Measurements from ENCODE around the gene GDPD5. TPM values are rescaled to one million over a fixed set of nuclear protein-coding genes. Genes with fewer than 3 reads are reported as not detected.
A peak's percentile ranks its signal among the peaks of the same experiment; 100 is the strongest.

The GDPD5 gene
- total and polyA plus RNA-seq, 9 of the 15 experiments (the other 6 are each of a cell fraction or from before 2014, with no cell fraction given), result 0.32 to 27.3 (median 8.0) TPM

- TF ChIP-seq, protein P1, sequence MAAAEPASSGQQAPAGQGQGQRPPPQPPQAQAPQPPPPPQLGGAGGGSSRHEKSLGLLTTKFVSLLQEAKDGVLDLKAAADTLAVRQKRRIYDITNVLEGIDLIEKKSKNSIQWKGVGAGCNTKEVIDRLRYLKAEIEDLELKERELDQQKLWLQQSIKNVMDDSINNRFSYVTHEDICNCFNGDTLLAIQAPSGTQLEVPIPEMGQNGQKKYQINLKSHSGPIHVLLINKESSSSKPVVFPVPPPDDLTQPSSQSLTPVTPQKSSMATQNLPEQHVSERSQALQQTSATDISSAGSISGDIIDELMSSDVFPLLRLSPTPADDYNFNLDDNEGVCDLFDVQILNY (CRISPR knock-in tag; IDR thresholded peaks at IDR 0.05), result 0 out of 2 replicates have a peak, but pooled peaks have one; percentile 32
- TF ChIP-seq POLR2AphosphoS5 (IDR thresholded peaks at IDR 0.05; ENCODE audit: control insufficient read depth, insufficient read depth, low read depth, low read length), result peak; percentile 59; the same call in 1 of the 2 replicates
- TF ChIP-seq, protein P2, sequence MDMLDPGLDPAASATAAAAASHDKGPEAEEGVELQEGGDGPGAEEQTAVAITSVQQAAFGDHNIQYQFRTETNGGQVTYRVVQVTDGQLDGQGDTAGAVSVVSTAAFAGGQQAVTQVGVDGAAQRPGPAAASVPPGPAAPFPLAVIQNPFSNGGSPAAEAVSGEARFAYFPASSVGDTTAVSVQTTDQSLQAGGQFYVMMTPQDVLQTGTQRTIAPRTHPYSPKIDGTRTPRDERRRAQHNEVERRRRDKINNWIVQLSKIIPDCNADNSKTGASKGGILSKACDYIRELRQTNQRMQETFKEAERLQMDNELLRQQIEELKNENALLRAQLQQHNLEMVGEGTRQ (CRISPR knock-in tag; IDR thresholded peaks at IDR 0.05), result no peak
Measured at GRCh38 chr11:75403983-75404658, 121.6 kb downstream of the GDPD5 start (continued).

- Histone ChIP-seq H3K27ac (ENCODE audit: extremely low read depth, low read depth, low read length) (peak overlapping the region; percentile 52), H2AFZ (ENCODE audit: low read depth, low read length) (no peak overlapping the region), H3K9me3 (replicated peaks; ENCODE audit: control insufficient read depth, insufficient read depth, low read depth, low read length) (no peaks in the 10 kb centered on the region), H3K4me1 (replicated peaks in 1 of 2; ENCODE audit: control insufficient read depth in 2 of 2, insufficient read depth in 2 of 2, low read length in 2 of 2) (peaks cover 17 to 43% of the 10 kb centered on the region in 2 experiments; a peak in 3 of 5 replicates), H3K9ac (ENCODE audit: insufficient read depth in 1 of 2, low read depth in 2 of 2, low read length in 2 of 2) (peak overlapping the region; percentile 13 to 100; a peak in 1 of 4 replicates), H3K4me3 (peak overlapping the region; percentile 91; the same call in 1 of the 2 replicates), H3K9me1 (ENCODE audit: control insufficient read depth, insufficient read depth, low read length) (peaks cover 21% of the 10 kb centered on the region), H3K4me2 (ENCODE audit: insufficient read depth, low read length) (peak overlapping the region; percentile 98), H3K36me3 (ENCODE audit: control insufficient read depth, insufficient read depth, low read length) (peaks cover 84% of the 10 kb centered on the region), H3K27me3 (ENCODE audit: control insufficient read depth in 2 of 2, insufficient read depth in 2 of 2, low read length in 2 of 2) (no peaks in the 10 kb centered on the region), H3K79me2 (ENCODE audit: control insufficient read depth, insufficient read depth, low read length) (peaks cover 85% of the 10 kb centered on the region), H4K20me1 (replicated peaks; ENCODE audit: control insufficient read depth, insufficient read depth, low read length) (peaks cover 76% of the 10 kb centered on the region)
- ATAC-seq (no peak), FAIRE-seq (no peak), DNase-seq (ENCODE audit: extremely low read depth in 1 of 4, low spot score in 3 of 4) (no peak)
- in situ Hi-C loops (cut with MboI) (no loop called here), intact Hi-C loops (cut with micrococcal nuclease) (no loop called here)
- ChIA-PET POLR2A (interaction anchor here (0.8 to 4.0 kb wide), 12 partner anchors 11 to 161 kb away, joined by 3 to 33 read pairs (median 4); no protein-coding TSS in a partner anchor), CTCF (ENCODE audit: low intra/inter-chr PET ratio) (no interaction called here)
- no TSS peak for BruUV-seq (replicated peaks)
- TF ChIP-seq ZNF316 (IDR thresholded peaks at IDR 0.05), result peak; percentile 48; the same call in 1 of the 2 replicates
- TF ChIP-seq RBFOX2 (IDR thresholded peaks at IDR 0.05; ENCODE audit: low read depth, low read length), result peak; percentile 28; the same call in 1 of the 2 replicates
- TF ChIP-seq SRSF3 (IDR thresholded peaks at IDR 0.05; ENCODE audit: insufficient read depth, low read length), result no peak
- TF ChIP-seq C11orf30 (IDR thresholded peaks at IDR 0.05; ENCODE audit: low read depth), result peak; percentile 21; the same call in 1 of the 2 replicates
- peak; percentile 42 for TF ChIP-seq MAFG (tag; conservative IDR thresholded peaks at IDR 0.05)
- peak; percentile 31; the same call in 1 of the 2 replicates for TF ChIP-seq POLR2AphosphoS5 (IDR thresholded peaks at IDR 0.05; ENCODE audit: control insufficient read depth, insufficient read depth, low read depth, low read length)
- peak; percentile 64 for TF ChIP-seq NFE2 (IDR thresholded peaks at IDR 0.05; ENCODE audit: low read depth)
- peak; percentile 50; the same call in 1 of the 2 replicates for TF ChIP-seq MAFF (IDR thresholded peaks at IDR 0.05; ENCODE audit: low read length)
- TF ChIP-seq ZNF174 (CRISPR knock-in tag; IDR thresholded peaks at IDR 0.05), result no peak
- 76% methylated on average over 1 of the region's 1 CpG for WGBS (ENCODE audit: insufficient coverage, low coverage, missing lambda C conversion rate)
Measured at GRCh38 chr11:75403037-75403436, 122.7 kb downstream of the GDPD5 start.
